H1 (cell line): ENCODE results near the gene TP53RK. TPM values are rescaled to one million over a fixed set of nuclear protein-coding genes. Genes with fewer than 3 reads are reported as not detected.

Experiments used
- CTCF ChIA-PET: fragments of 300-600 bp; sonication (Branson Sonifier 250); formaldehyde crosslinking; loops from one replicate; lab custom pipeline; 2021; ENCODE audit not compliant: partially characterized antibody; lab: Charles Lee
- POLR2A ChIA-PET: fragments of 300-600 bp; sonication (Branson Sonifier 250); formaldehyde crosslinking; loops from one replicate; lab custom pipeline; 2021; ENCODE audit warnings: inconsistent platforms; ENCODE audit not compliant: partially characterized antibody; lab: Charles Lee
- DNase-seq, 2 experiments: peaks; one replicate each; pipeline versions ENCODE4 v3.0.0 to v3.0.0-alpha.2; 2010 to 2022; ENCODE audit warnings: low spot score in 2 of 2, low read depth in 1 of 2, mixed read lengths in 1 of 2
- FAIRE-seq: peaks from 2 replicates; lab custom pipeline; 2011; peaks lifted over from hg19 to GRCh38; lab: Jason Lieb, UNC
- H2AFZ ChIP-seq: 2 replicates; pipeline ENCODE4 v1.8.1; 2012; ENCODE audit warnings: low read length, inconsistent platforms
- H2AK5ac ChIP-seq: 2 replicates; pipeline ENCODE4 v1.6.1; 2013; ENCODE audit warnings: low read depth, low read length
- H2BK120ac ChIP-seq: replicated peaks from 2 replicates; pipeline ENCODE3; 2013; ENCODE audit warnings: low read depth, low read length, inconsistent platforms
- H2BK12ac ChIP-seq: 2 replicates; pipeline ENCODE4 v1.6.1; 2013; ENCODE audit warnings: low read depth, low read length
- H2BK15ac ChIP-seq: 2 replicates; pipeline ENCODE4 v1.6.1; 2013; ENCODE audit warnings: low read length
- H2BK20ac ChIP-seq: 2 replicates; pipeline ENCODE4 v1.6.1; 2013; ENCODE audit warnings: low read length
- H2BK5ac ChIP-seq: 2 replicates; pipeline ENCODE4 v1.6.1; 2013; ENCODE audit warnings: low read depth, low read length
- H3K14ac ChIP-seq: 2 replicates; pipeline ENCODE4 v1.6.1; 2013; ENCODE audit warnings: inconsistent platforms; ENCODE audit not compliant: insufficient read length
- H3K18ac ChIP-seq: 2 replicates; pipeline ENCODE4 v1.6.1; 2013; ENCODE audit warnings: low read length; ENCODE audit errors: extremely low read depth
- H3K23ac ChIP-seq: 2 replicates; pipeline ENCODE4 v1.6.1; 2013; ENCODE audit warnings: inconsistent platforms; ENCODE audit not compliant: insufficient read length
- H3K23me2 ChIP-seq: 2 replicates; pipeline ENCODE4 v1.6.1; 2013; ENCODE audit warnings: low read depth, low read length
- H3K27ac ChIP-seq: 2 replicates; pipeline ENCODE4 v1.6.1; 2011; ENCODE audit warnings: low read depth, low read length, inconsistent platforms
- H3K27me3 ChIP-seq, 4 experiments: replicated peaks in 1 of 4; 1 replicate in 1 of 4; 2 replicates in 3 of 4; pipeline versions ENCODE4 v1.6.1 to v1.8.1; 2011 to 2013; ENCODE audit warnings: low read length in 3 of 4, mild to moderate bottlenecking in 3 of 4, inconsistent platforms in 2 of 4, mixed read lengths in 2 of 4, moderate library complexity in 1 of 4; ENCODE audit not compliant: control insufficient read depth in 3 of 4, insufficient read depth in 3 of 4; ENCODE audit errors: extremely low read depth in 1 of 4
- H3K36me3 ChIP-seq, 4 experiments: 2 replicates each; pipeline versions ENCODE4 v1.6.1 to v1.8.1; 2011 to 2013; ENCODE audit warnings: mild to moderate bottlenecking in 4 of 4, low read length in 3 of 4, moderate library complexity in 2 of 4, control low read depth in 1 of 4, inconsistent platforms in 1 of 4; ENCODE audit not compliant: insufficient read depth in 4 of 4, control insufficient read depth in 2 of 4
- H3K4ac ChIP-seq: replicated peaks from 2 replicates; pipeline ENCODE3; 2013; ENCODE audit warnings: low read length, low read depth, mixed read lengths, inconsistent platforms; ENCODE audit not compliant: insufficient read length
- H3K4me1 ChIP-seq, 4 experiments: replicated peaks in 1 of 4; 1 replicate in 1 of 4; 2 replicates in 3 of 4; pipeline versions ENCODE4 v1.6.1 to v1.8.1; 2011 to 2013; ENCODE audit warnings: low read length in 3 of 4, inconsistent platforms in 2 of 4, mixed read lengths in 1 of 4; ENCODE audit not compliant: insufficient read depth in 4 of 4, control insufficient read depth in 3 of 4
- H3K4me2 ChIP-seq, 2 experiments: 2 replicates each; pipeline versions ENCODE4 v1.6.1 to v1.8.1; 2011 to 2013; ENCODE audit warnings: low read depth in 2 of 2, low read length in 2 of 2, control low read depth in 1 of 2, inconsistent platforms in 1 of 2, mild to moderate bottlenecking in 1 of 2; ENCODE audit not compliant: insufficient read depth in 1 of 2
- H3K4me3 ChIP-seq, 4 experiments: fragments of 200-600, 300-600 bp in 1 of 4; sonication (generic), shearing (Covaris generic), sonication (Bioruptor Twin) in 1 of 4; 2 replicates each; pipeline versions ENCODE4 v1.5.1 to v1.8.1; 2011 to 2016; ENCODE audit warnings: low read length in 4 of 4, low read depth in 3 of 4, control low read depth in 2 of 4, inconsistent platforms in 2 of 4, mild to moderate bottlenecking in 2 of 4, mixed read lengths in 1 of 4, moderate library complexity in 1 of 4; ENCODE audit not compliant: insufficient read depth in 2 of 4; ENCODE audit errors: extremely low read depth in 1 of 4
- H3K56ac ChIP-seq: replicated peaks from 2 replicates; pipeline ENCODE3; 2013; ENCODE audit warnings: low read depth, mild to moderate bottlenecking, mixed read lengths, low read length, inconsistent platforms; ENCODE audit not compliant: insufficient read length
- H3K79me1 ChIP-seq: 2 replicates; pipeline ENCODE4 v1.6.1; 2013; ENCODE audit warnings: low read depth, low read length, control low read depth
- H3K79me2 ChIP-seq, 2 experiments: 2 replicates each; pipeline versions ENCODE4 v1.6.1 to v1.8.1; 2012 to 2013; ENCODE audit warnings: low read length in 2 of 2, mild to moderate bottlenecking in 2 of 2, inconsistent platforms in 1 of 2; ENCODE audit not compliant: insufficient read depth in 2 of 2, control insufficient read depth in 1 of 2
- H3K9ac ChIP-seq, 4 experiments: replicated peaks in 1 of 4; 1 replicate in 1 of 4; 2 replicates in 3 of 4; pipeline versions ENCODE4 v1.6.1 to v1.8.1; 2011 to 2013; ENCODE audit warnings: low read depth in 3 of 4, low read length in 3 of 4, control low read depth in 2 of 4, mild to moderate bottlenecking in 2 of 4, moderate library complexity in 2 of 4, inconsistent platforms in 1 of 4; ENCODE audit errors: extremely low read depth in 1 of 4
- H3K9me3 ChIP-seq, 2 experiments: 2 replicates each; pipeline versions ENCODE4 v1.6.1 to v1.8.1; 2012 to 2013; ENCODE audit warnings: mild to moderate bottlenecking in 2 of 2, moderate library complexity in 2 of 2, control low read depth in 1 of 2, inconsistent platforms in 1 of 2, low read depth in 1 of 2, low read length in 1 of 2, mixed read lengths in 1 of 2; ENCODE audit not compliant: insufficient read depth in 2 of 2
- H4K20me1 ChIP-seq, 2 experiments: replicated peaks in 1 of 2; 2 replicates each; pipeline versions ENCODE3 to v1.8.1; 2011 to 2013; ENCODE audit warnings: inconsistent platforms in 2 of 2, low read length in 2 of 2, mild to moderate bottlenecking in 1 of 2; ENCODE audit not compliant: insufficient read depth in 2 of 2, control insufficient read depth in 1 of 2
- H4K5ac ChIP-seq: 2 replicates; pipeline ENCODE4 v1.6.1; 2013; ENCODE audit warnings: low read length, low read depth, mixed read lengths, inconsistent platforms; ENCODE audit not compliant: insufficient read length
- H4K8ac ChIP-seq: 2 replicates; pipeline ENCODE4 v1.8.0; 2013; ENCODE audit warnings: mild to moderate bottlenecking, moderate library complexity, low read length, inconsistent platforms; ENCODE audit not compliant: insufficient read depth; ENCODE audit errors: extremely low read depth
- H4K91ac ChIP-seq: replicated peaks from 2 replicates; pipeline ENCODE3; 2013; ENCODE audit warnings: low read length, mixed read lengths, inconsistent platforms; ENCODE audit not compliant: insufficient read length
- BRCA1 ChIP-seq: IDR thresholded peaks from 2 replicates; pipeline ENCODE4 v1.6.1; 2012; ENCODE audit warnings: low read depth, low read length, improper control_type of control experiment
- CEBPB ChIP-seq: IDR thresholded peaks from 2 replicates; pipeline ENCODE4 v1.6.1; 2012; ENCODE audit warnings: low read depth, low read length
- GABPA ChIP-seq: IDR thresholded peaks from 2 replicates; pipeline ENCODE4 v1.6.1; 2011; ENCODE audit warnings: mild to moderate bottlenecking, low read length, moderate library complexity, borderline replicate concordance; ENCODE audit not compliant: insufficient read depth
- KDM1A ChIP-seq: fragments of 200-600, 300-600 bp; sonication (generic); IDR thresholded peaks from 2 replicates; pipeline ENCODE4 v1.7.1; 2016; ENCODE audit warnings: mild to moderate bottlenecking, low read length, borderline replicate concordance
- RFX5 ChIP-seq: IDR thresholded peaks from 2 replicates; pipeline ENCODE4 v1.6.1; 2011; ENCODE audit warnings: low read depth, low read length, improper control_type of control experiment, borderline replicate concordance
- RNF2 ChIP-seq: fragments of 200-900, 300-1000 bp; sonication (generic); IDR thresholded peaks from 2 replicates; pipeline ENCODE4 v1.7.1; 2016; ENCODE audit warnings: borderline replicate concordance, low read depth, mild to moderate bottlenecking, antibody characterized with exemption, low read length; ENCODE audit not compliant: poor library complexity, severe bottlenecking; ENCODE audit errors: missing control alignments
- SAP30 ChIP-seq: fragments of 300-600 bp; sonication (generic); IDR thresholded peaks from 2 replicates; pipeline ENCODE4 v1.7.1; 2012; ENCODE audit warnings: low read length, moderate library complexity, mild to moderate bottlenecking, inconsistent platforms; ENCODE audit not compliant: insufficient read depth, insufficient replicate concordance
- TBP ChIP-seq: IDR thresholded peaks from 2 replicates; pipeline ENCODE4 v1.6.1; 2011; ENCODE audit warnings: low read depth, low read length, improper control_type of control experiment
- WGBS, 2 experiments: shearing (Covaris generic) in 1 of 2; methylation state at CpG; one replicate each; pipeline versions ENCODE4 v1.1.6 to v1.1.7; 2013 to 2015; ENCODE audit warnings: low lambda C conversion rate in 2 of 2, mixed read lengths in 2 of 2, inconsistent platforms in 1 of 2, low coverage in 1 of 2, missing lambda C conversion rate in 1 of 2; ENCODE audit not compliant: insufficient replicate concordance in 2 of 2, insufficient coverage in 1 of 2, insufficient read length in 1 of 2; ENCODE audit errors: extremely low coverage in 1 of 2, missing lambda C conversion rate in 1 of 2; 5-methylcytosine and 5-hydroxymethylcytosine counted together
- polyA plus RNA-seq, 7 experiments: library from polyadenylated mRNA; depleted of rRNA in 3 of 7; stranded (reverse) in 5 of 7; unstranded in 2 of 7; fragments of >200 nt in 5 of 7; fragments of 200-250 nt in 2 of 7; gene quantifications; 1 replicate in 5 of 7; 2 replicates in 1 of 7; 4 replicates in 1 of 7; pipeline versions ENCODE4 v1.2.1 to v1.2.3, GENCODE V29; 2011 to 2013; ENCODE audit warnings: missing spikeins in 2 of 7, mixed read lengths in 2 of 7
- total RNA-seq: library from RNA; stranded (reverse); fragmentation: NEBNext Ultra II Directional; extraction: Animal tissue kit (Norgen Biotek cat#: 25700); gene quantifications from 2 replicates; pipeline ENCODE4 v1.2.1, GENCODE V29; 2021
- TF ChIP-seq, protein P1 (sequence below): IDR thresholded peaks from 2 replicates; pipeline ENCODE4 v1.6.1; 2011; ENCODE audit warnings: low read length, improper control_type of control experiment

The TP53RK gene
- total and polyA plus RNA-seq, 2 of the 8 experiments (the other 6 are each of a cell fraction or from before 2014, with no cell fraction given) = 8.5 to 16.3 TPM

GRCh38 chr20:46695892-46696291 is 6.6 kb upstream of the TP53RK start:
- H4K91ac ChIP-seq = no peak overlapping the region
- H3K23ac ChIP-seq = no peak overlapping the region
- no peaks in the 10 kb centered on the region; the same call in 1 of the 2 replicates for H3K23me2 ChIP-seq
- no peaks in the 10 kb centered on the region for H3K79me1 ChIP-seq
- no peaks in the 10 kb centered on the region for H3K79me2 ChIP-seq
- H2BK120ac ChIP-seq = no peak overlapping the region
- H4K5ac ChIP-seq = no peak overlapping the region
- DNase-seq (no peak), FAIRE-seq (no peak)
- no peak overlapping the region for H2BK20ac ChIP-seq
- no peak overlapping the region for H3K56ac ChIP-seq
- H3K14ac ChIP-seq = no peak overlapping the region
- no peak overlapping the region for H2AK5ac ChIP-seq
- H3K9me3 ChIP-seq = no peaks in the 10 kb centered on the region; a peak in 1 of 4 replicates
- H3K18ac ChIP-seq = no peak overlapping the region
- H3K27me3 ChIP-seq = no peaks in the 10 kb centered on the region
- no peak overlapping the region for H4K8ac ChIP-seq
- H2BK15ac ChIP-seq = no peak overlapping the region
- no peak overlapping the region for H3K4me3 ChIP-seq
- TF ChIP-seq, protein P1, sequence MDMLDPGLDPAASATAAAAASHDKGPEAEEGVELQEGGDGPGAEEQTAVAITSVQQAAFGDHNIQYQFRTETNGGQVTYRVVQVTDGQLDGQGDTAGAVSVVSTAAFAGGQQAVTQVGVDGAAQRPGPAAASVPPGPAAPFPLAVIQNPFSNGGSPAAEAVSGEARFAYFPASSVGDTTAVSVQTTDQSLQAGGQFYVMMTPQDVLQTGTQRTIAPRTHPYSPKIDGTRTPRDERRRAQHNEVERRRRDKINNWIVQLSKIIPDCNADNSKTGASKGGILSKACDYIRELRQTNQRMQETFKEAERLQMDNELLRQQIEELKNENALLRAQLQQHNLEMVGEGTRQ = no peak
- TF ChIP-seq TBP = no peak
- TF ChIP-seq CEBPB = no peak
- no peak for TF ChIP-seq RFX5
- TF ChIP-seq SAP30 = no peak
- no peak for TF ChIP-seq BRCA1
- no peak for TF ChIP-seq GABPA
- TF ChIP-seq RNF2 = no peak
- TF ChIP-seq KDM1A = no peak
- ChIA-PET POLR2A (interaction anchor here (4.5 kb wide), 1 partner anchor 12 kb away, joined by 36 read pairs; no protein-coding TSS in a partner anchor), CTCF (interaction anchor here (1.2 to 1.7 kb wide), 4 partner anchors 10 to 15 kb away, joined by 4 to 7 read pairs (median 4); no protein-coding TSS in a partner anchor)
- WGBS, 2 experiments = 89% methylated on average over 3 of the region's 3 CpGs; no CpG with 5 or more reads in 1 of the 2 experiments
- H3K4ac ChIP-seq = no peak overlapping the region
- no peak overlapping the region for H3K27ac ChIP-seq
- no peaks in the 10 kb centered on the region for H4K20me1 ChIP-seq
- no peak overlapping the region for H3K4me2 ChIP-seq
- no peaks in the 10 kb centered on the region for H3K36me3 ChIP-seq
- no peak overlapping the region for H3K9ac ChIP-seq
- H3K4me1 ChIP-seq = no peaks in the 10 kb centered on the region
- H2BK12ac ChIP-seq = no peak overlapping the region
- H2AFZ ChIP-seq = no peak overlapping the region
- no peak overlapping the region for H2BK5ac ChIP-seq
